HuH-7 (cell line): Measurements from ENCODE around the gene TMSB4X.
"Not testable (repeated sequence)": the region's sequence is repeated elsewhere in the genome, so short reads cannot be mapped to it uniquely, and the experiment has no call there.

Experiments used
- DNase-seq: peaks from one replicate; pipeline ENCODE4 v3.0.0; 2011; ENCODE audit warnings: low spot score

The TMSB4X gene

DNA sequence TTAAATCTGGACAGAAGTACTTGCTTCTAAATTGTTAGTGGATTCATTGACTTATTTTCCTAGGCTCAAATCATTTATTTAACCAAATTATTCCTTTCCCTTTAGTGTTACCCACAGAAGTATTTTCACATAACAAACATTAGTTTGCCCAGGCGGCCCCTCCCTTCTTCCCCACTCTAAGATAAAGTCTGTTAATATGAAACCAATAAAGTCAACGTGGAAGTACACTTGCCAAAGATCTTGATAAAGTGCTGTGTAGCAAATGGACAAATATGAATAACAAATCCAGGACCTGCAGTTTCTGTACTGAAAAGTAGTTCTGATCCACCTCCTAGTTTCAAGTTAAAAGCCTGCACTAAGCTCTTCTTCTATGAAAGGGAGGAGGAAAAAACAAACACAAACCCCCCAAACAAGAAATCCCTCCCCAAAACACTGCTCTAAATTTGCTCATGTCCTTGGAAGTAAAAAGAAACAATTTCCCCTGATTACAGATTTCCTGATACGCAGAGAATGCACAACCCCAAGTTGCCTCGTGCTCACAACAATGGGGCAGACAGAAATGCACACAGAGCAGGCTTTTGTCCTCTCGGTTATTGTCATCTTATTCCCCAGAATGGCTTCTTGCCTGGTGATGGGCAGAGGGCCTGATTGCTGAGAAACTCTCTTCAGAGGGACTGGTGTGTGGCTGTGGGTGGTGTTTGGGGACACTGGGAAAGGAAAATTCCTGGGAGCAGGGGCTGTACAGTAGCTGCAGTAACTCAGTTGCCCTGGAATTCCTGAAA lies 23.2 kb downstream of the TMSB4X start:
- no peak for DNase-seq

DNA sequence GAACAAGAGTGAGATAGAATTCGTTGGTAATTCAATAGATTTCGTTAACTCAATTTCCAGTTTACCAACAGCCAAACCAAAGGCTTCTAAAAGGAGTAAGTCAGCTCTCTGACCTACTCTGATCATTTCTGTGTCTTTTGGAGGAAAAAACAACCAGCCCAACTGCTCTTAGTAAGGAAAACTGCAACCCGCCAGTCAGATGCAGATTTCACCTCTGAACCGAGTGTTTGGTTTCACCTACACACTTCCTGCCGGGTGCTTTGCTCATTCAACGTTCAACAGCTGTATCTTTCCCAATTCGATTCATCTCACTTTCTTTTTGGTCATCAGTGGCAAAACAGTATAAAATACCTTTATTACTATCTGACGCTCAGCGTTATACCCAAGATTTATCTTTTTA lies 24.5 kb downstream of the TMSB4X start:
- DNase-seq, result no peak

GRCh38 chrX:13000301-13000811 lies 25.4 kb downstream of the TMSB4X start:
- no peak for DNase-seq

GRCh38 chrX:13001097-13001496 lies 26.2 kb downstream of the TMSB4X start:
- no peak for DNase-seq

DNA sequence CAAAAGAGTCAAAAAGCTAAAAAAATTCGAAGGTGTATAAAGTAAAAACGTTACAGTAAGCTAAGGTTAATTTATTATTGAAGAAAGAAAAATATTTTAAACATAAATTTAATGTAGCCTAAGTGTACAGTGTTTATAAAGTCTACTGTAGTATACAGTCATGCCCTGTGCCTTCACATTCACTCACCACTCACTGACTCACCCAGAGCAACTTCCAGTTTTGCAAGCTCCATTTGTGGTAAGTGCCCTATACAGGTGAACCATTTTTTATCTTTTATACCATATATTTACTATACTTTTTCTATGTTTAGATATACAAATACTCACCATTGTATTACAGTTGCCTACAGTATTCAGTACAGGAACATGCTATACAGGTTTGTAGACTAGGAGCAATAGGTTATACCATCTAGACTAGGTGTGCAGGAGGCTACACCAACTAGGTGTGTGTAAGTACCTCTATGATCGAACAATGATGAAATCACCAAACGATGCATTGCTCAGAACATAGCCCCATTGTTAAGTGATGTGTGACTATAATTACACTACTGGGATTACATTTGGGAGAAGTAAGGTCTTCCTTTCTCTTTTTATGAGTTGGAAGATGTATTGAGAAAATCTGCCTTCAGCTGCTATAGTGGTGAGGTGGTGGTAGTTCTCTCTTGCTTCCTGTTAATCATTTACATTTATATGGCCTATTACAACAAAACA lies 27.2 kb downstream of the TMSB4X start:
- no peak for DNase-seq

DNA sequence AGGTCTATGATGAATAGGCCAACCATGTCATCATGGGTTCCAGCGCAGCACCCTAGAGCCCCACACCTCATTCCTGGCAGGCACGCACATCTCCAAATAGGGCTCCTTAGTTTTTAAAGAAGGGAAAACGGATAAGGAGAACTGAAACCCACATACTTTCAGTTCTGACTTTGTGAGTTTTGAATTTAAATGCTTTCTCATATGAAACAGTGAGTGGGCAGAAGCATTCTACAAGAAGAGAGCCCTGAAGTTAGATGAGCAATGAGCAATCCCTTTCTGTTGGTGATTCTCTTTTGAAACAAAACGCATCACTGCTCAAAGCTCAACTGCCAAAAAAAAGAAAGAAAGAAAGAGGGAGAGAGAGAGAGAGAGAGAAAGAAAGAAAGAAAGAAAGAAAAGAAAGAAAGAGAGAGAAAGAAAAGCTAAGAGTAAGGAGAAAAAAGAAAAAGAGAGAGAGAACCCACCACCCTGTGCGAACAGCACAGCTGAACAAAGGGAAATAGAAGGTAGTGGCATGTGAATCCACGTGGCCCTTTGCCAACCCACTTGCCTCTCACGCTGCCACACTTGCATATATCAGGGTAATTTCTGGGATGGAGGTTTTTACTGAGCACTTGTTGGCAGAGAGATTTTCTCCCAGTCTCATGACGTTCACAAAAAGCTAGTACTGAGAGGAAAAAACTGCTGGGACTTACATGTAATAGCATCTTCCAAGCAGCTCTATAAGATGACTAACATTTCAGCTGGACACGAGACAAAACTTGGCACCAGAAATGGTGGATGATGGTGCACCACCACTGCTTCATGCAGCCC lies 31.0 kb downstream of the TMSB4X start:
- no peak for DNase-seq

- DNase-seq, result no peak
Measured at GRCh38 chrX:13007519-13008188, 32.7 kb downstream of the TMSB4X start.

- no peak for DNase-seq
Measured at GRCh38 chrX:13008189-13008533, 33.3 kb downstream of the TMSB4X start.

DNA sequence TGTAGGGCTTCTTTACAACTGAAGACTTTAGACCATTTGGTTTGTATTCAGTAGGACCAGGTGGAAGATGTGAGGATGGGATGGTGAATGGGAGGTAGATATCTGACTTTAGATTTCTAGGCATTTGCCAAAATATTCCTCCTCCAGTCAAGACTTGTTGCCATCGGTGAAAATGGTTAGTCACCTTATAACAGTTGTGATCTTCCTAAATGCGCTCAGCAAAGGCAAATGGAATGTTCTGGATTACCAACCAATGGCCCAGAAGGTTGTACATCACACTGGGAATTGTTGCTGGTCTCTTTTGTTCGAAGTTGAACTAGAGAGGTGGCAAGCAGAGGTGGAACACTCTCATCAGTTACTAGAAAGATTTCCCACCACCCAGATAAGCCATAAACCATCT lies 33.9 kb downstream of the TMSB4X start:
- DNase-seq, result no peak

GRCh38 chrX:13009273-13009672 lies 34.4 kb downstream of the TMSB4X start:
- DNase-seq, result no peak

DNA sequence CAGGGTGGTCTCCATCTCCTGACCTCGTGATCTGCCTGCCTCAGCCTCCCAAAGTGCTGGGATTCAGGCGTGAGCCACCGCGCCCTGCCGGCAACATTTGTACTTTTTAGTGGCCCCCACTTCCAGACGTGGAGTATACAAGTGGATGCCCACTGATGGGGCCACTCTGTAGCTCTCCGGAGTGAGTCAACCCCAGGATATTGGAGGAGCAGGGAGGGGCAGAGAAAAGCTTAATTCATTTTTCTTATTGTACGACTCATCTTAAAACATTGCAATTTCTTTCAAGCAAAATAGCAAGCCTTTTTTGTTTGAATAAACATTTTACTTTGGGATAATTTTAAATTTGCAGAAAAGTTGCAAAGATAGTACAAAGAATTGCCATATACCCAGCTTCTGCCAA lies 34.9 kb downstream of the TMSB4X start:
- DNase-seq, result no peak

DNA sequence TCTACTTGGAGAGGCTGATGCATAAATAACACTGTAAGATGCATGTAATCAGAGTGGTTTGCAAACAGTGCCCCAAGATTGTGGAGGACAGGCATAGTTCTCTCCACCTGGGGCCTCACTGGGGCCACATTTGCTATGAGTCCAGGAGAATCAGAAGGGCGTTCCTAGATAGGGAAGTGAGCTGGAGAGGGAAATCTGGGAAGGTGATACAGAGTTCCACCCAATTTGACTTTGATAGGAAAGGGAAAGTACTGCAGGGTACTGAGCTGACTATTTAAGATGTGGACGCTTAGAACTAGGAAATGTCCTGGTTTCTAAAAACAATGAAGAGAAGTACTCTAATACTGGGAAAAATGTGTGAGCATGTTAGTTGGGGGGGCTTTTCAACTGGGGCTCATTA lies 35.6 kb downstream of the TMSB4X start:
- no peak for DNase-seq

- DNase-seq, result no peak
Measured at GRCh38 chrX:13013363-13014110, 38.6 kb downstream of the TMSB4X start.

DNA sequence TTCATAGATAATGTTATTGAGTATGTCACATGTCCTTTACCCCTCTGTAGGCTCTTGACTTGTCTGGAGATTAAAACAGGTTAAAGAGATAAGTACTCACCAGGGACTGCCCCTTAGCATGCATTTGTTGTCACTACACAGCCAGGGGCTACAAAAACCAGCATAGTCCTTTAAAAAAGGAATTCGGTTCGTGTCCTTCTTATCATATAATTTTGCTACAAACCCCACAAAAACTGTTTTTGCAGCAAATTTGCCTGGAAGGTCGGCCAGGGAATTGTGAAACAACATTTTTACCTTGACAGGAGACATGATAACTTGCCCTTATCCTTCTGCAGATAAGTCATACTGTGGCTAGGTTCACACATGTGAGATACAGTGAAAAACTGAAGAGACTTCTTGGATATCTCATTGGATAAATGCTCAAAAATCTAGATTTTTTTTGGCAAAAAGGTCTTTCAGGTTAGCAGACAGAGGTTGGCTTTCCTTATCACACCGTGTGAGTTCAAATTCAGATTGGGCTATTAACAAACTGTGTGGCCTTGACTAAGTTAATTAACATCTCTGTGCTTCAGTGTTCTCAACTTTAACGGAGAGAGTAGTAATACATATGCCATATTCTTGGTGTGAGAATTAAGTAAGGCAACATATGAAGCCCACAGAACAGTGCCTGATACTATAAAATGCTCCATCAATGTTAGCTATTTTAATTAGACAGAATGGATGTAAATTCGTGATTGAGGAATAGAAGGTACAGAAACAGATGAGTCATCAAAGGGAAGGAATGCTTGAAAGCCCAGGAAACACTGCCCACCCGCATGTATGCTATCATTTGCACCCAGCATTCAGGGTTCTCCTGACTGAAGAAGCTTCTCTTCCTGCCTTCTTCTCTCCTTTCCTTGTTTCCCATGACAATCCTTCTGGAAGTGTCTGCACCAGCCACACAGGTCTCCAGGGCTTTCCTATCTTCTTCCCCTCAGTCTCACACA lies 39.5 kb downstream of the TMSB4X start:
- DNase-seq, result no peak

DNA sequence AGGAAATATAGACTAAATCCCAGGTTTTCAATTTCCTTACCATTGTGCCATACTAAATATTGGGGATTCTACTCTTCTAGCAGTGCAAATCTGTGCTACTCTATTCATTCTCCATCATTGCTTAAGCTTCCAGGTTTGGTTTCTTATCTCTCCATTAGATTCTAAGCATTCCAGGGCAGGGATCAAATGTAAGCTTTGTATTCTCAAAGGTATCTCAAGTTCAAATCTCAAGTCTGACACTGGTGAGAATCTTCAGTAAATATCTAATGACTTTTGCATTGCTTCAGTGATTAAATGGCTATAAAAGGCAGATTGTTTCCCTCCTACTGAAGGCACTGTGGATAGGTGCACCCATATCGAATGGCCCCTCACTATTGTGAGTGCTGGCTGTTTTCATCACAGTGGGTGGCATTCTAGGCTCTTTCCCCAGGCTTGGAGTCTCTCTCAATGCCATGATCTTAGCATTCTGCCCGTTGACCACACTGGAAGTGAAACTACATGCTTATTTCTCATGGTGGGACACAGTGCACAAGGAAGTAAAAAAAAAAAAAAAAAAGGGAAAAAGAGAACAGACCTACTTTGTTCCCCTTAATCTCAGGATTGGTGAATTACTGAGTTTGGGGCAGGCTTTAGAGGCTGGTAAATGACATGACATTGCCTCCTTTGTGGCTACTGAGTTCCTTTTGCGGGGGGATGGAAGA lies 40.8 kb downstream of the TMSB4X start:
- no peak for DNase-seq

GRCh38 chrX:13016731-13017130 lies 41.8 kb downstream of the TMSB4X start:
- DNase-seq, result not testable (repeated sequence)

- DNase-seq, result no peak
Measured at GRCh38 chrX:13022926-13023325, 48.0 kb downstream of the TMSB4X start.

- DNase-seq, result no peak
Measured at GRCh38 chrX:13023567-13023966, 48.7 kb downstream of the TMSB4X start.

DNA sequence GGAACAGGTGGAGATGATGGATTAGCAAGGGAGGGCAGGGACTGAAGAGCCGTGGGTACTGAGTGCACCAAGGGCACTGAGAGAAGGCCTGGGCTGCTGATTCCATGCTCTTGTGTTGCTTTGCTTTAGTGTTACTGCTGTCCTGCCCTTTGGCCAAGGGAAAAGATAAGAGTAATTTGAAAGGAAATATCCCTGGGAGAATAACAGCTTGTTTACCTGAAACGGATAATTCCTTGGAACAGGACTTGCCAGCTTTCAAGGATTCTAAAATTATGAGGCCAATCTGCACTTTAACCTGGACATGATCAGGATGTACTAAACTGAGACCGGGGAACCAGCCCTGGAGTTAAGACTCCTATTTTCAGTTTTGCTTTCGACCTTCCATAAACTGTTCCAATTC lies 49.1 kb downstream of the TMSB4X start:
- DNase-seq, result no peak

DNA sequence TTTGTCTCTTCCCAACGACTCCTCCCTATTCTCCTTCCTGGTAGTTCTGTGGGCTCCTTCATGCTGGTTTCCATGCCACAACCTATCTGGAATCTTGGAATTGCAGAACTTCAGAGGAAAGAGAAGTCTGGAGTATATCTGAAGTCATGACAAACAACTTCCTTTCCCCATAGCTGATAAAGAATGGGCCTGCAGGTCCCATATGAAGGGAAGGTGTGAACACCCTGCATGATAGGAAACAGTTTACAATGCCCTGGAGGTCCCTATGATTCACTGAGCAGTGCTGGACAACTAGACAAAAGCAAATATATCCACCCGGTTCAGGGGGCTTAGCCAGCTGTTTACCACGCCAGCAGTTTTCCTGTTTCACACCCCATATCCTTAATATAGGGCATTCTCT lies 50.1 kb downstream of the TMSB4X start:
- no peak for DNase-seq
